HG02798 (cell line): Measurements from ENCODE around the gene SYMPK.
A peak's percentile ranks its signal among the peaks of the same experiment; 100 is the strongest.

ENCODE experiments used
- ATAC-seq: cut with Tn5 transposase; IDR thresholded peaks from one replicate; pipeline ENCODE4 v1.9.1; 2021; ENCODE audit warnings: mild to moderate bottlenecking; ENCODE audit not compliant: unreplicated experiment, poor library complexity

Gene SYMPK

DNA sequence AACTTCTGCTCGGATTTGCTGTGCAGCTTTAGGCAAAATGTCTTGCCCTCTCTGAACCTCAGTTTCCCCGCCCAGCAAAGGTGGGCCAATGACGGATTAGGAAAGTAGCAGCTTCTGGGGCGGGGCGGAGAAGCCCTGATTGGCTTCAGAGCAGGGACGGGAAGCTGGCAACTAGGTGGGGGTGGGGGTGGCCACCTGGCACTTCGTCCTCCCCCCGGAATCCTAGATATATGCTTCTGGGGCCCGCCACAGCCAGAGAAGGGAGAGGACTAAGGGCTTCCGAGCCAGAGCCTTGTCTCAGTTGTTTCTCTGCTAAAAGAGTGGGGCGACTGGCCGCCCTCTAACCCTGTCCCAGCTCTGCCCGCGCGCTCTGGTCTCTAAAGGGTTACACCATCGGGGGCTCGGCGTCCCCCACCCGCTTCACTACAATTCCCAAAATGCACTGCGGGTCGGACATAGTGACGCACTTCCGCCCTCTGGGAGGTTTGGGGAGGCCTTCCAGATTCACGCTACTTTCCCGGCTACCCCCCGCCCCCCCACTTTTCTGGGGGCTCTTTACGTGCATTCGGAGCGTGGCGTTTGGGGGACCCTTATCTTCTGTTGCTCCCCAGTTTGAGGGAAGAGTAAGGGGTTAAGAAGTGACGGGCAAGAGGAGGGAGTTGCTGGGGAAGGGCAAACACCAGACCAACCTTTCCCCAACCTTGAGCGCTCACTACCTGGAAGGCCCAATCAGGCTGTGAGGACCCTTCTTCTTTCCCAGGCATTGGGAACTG lies 23.7 kb upstream of the SYMPK start:
- ATAC-seq, result peak; percentile 55

DNA sequence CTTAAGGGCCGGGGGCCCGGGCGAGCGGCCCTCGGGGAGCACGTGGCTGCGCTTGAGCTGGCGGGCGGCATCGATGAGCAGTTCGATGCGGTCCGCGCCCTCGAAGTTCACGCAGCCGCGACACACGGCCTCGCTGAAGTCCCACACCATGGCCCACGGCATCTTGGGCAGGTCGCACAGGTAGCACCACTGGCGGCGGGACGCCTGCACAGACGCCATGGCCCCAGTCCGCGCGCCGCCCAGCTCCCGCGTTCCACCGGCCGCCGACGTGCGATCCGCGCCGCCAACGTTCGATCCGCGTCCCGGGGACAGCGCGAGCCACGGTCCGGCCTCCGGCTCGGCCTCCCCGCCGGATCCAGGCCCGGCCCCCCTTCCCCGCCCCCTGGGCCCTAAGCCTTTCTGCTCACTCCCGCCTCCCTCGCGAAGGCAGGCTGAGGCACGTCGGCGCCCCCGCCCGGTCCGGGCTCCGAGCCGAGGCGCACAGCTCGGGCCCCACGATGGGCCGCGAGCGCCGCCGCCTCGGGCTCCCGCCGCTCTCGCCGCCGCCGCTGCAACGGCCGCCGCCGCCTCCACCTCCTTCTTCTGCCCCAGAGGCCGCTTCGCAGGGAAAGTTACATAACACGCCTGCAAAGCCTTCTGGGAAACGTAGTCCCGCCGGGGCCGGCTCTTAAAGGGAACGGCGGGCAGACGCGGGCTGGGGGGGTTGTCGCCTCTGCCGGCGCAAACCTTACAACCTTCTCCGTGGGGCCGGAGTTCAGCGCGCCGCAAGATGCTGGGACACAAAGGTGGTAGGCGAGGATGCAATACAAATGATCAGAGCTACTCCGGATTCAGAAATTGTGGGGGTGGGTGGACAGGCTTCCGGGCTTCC lies 22.8 kb upstream of the SYMPK start, which contains the start of gene IRF2BP1:
Gene IRF2BP1, minus strand, starts transcription at position 586 of the 871 bp plus-strand sequence. Its CDS starts 367 bp downstream, at position 219.
- ATAC-seq, result peak; percentile 62

DNA sequence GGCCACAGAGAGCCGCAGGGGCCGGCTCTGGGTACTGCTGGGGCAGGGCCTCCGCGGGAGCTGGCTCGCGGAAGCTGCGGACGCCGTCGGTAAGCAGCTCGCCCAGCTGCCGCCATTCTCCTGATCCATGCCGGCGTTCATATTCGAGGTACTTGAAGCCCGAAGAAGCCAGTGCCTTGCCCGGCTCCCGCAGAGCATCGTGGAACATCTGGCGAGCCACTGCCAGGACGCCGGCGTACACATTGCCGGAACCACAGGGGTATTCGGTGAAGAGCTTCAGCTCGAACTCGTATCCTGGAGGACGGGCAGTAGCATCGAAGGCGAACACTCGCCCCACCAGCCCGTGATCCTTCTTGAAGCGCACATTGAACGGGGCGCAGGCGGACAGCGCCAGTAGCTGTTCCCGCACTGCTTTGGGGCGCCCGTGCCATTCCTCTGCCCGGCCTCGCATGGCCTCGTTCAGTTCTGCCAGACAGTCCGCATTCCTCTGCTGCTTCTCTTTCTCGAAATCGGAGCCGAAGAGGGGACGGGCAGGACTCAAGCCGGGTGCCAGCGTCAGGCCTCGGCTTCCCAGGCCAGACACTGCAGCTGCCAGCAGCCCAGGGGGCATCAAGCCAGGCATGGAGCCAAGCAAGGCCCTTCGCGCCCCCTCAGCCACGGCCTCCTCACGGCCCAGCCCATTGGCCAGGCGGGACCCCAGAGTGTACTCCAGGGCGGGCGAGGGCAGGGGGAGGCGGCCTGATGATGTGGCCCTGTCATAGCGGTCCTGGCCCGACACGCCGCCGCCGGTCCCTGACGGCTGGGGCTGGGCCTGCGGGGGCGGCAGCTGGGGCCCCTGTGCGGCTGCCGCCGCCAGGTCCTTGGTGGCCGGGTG lies 22.0 kb upstream of the SYMPK start:
- no peak for ATAC-seq

DNA sequence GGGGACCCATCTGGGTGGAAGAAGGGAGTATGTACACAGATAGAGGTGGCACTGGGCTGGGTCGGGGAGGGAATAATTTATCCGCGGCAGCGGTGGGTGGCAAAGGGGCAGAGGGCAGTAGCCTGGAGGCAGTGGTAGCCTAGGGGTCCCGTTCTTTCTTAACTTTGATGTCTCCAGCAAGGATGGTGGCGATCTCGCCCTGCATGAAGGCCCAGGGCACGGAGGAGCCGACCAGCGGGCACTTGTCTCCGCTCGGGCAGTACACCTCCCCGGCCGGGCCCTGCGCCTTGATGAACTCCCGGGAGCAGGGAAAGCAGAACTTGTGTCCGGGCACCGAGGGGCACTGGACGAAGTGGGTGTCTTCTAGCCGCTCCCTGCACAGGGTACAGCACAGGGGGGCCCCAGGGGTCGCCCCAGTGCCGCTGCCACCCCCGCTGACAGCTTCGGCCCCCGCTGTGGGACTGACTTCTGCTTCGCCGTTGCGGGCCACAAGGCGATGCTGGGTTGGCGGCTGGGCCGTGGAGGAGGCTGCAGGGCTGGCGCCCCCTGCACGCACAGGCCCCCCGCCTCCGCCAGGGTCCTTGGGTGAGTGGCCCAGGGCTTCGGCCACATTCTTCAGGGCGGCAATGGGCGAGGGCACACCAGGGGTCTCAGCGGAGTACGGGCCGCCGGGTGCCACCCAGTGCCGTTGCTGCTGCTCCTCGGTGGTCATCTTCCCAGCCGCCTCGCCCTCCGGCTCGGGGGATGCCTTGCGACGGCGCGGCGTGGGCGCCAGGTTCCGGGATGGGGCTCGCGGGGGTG lies 21.1 kb upstream of the SYMPK start:
- no peak for ATAC-seq

DNA sequence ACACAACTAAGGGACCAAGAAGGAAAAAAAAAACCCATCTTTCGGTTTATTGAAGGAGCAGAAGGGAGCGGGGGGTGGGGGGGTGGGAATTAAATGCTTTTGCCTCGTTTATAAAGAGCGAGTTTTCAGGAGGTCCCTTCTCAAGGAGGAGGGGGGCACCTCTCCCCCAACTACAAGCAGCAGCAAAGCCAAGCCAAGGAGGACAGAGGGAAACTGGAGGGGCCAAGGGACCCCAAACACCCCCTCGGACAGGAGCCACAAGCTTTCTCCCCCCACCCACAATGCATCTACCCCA lies 20.6 kb upstream of the SYMPK start:
- ATAC-seq, result no peak

DNA sequence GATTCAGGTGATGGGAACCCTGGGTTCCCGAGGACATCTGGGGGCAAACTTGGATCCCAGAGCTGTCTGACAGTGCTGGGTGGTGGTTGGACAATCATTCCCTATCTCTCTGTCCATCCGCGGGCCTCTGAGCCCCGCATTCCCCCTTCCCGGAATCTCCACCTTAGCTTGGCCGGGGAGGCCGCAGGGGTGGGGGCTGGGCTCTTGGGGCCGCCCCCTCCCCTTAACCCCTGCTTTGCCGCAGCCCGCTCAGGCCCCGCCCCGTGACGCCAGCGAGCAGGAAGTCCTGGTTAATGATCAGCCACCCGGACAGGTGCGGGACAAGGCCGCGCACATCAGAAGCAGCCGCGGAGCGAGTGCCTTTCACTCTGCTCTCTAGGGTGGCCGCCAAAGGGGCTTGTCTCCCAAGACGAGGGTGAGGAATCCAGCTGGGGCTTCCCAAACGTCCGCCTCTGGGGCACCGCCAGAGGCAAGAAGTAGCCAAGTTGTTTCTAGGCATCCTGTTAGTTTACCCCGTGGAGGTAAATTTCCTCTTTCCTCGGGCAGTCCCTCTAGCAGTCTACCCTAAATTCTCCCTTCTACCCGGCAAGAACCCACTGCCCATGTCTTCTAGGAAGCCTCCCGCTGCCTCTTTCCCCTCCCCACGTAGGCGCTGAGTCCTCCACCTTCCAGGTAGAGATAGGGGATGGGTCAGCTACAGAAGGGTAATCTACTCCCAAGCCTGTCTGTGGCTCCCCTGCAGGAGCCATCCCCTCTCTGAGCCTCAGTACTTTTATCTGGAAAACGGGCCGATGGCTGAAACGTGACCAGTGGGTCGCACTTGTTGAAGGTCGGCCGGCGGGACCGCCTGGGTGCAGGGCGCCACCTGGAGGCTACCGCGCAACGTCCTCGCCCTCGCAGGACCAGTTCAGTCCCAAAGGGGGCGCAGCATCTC lies 20.0 kb upstream of the SYMPK start:
- peak; percentile 27 for ATAC-seq

DNA sequence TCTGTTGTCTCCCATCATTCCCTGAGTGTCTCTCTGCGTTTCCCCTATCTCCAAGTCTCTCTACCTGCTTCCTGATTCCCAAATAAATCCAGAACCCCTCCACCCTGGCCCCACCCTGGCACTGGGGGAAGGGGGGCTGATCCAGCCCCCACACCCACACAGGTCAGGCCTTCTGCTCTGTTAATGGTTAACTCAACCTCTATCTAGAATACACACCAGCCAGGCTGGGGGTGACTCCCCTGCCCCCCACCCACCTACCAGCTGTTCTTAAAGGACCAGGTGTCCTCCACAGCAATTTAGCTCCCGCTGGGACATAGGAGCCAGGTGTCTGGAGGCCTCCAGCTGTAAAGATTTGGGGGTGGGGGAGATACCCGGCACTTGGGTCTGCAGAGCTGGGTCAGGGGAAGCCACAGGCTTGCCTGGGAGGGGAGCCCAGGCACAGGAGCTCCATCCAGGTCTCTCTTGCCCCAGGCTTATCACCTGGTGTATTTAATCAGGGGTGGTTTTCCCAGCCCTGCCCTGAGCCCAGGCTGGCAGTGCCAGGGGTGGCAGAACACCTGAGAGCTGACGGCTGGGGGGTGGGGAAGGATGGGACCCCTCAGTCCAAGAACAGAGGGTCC lies 19.1 kb upstream of the SYMPK start:
- ATAC-seq, result no peak

DNA sequence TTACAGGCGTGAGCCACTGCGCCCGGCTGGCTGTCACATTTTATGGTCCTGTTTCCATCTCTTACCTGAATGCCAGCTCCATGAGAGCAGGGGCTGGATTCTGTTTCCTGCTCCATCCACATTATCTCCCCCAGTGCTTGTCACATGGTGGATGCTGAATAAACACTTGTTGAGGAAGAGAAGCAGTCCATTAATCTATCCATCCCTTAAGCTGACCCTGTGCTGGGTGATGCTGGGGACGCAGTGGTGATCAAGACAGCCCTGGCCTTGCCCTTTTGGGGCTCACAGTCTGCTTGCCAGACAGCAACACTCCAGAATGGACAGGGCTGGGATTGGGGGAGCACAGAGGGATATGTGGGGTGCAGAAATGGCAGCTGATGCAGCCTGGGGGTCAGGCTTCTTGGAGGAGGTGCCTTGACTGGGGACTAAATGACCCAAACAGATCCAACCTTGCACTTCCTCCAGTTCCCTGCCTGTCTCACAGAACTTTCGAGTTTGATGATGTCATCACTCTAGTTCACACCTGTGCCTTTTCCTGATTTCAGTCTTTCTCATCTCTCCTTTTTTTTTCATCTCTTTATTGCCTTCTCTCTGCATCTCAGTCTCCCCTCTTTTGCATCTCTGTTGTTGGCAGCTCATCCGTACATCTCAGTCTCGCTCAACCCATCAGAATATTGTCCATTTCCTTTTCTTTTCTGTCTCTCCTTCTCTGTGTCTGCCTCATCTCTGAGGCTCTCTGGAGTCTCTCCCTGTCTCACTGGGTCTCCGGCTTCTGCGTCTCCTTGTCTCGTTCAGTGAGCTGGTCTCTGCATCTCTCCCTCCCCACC lies 18.3 kb upstream of the SYMPK start:
- no peak for ATAC-seq

DNA sequence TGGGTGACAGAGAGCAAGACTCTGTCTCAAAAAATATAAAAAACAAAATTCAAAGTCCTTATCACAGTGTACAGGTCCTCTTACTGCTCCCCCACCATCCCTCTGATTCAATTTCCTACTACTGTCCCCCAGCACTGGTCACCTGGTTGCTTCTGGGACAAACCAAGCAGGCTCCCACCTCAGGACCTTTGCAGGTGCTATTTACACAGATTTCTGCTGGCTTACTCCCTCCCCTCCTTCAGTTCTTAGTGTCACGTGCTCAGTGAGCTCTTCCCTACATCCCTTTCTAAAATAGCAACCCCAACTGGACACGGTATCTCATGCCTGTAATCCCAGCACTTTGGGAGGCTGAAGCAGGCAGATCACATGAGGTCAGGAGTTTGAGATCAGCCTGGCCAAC lies 17.0 kb upstream of the SYMPK start:
- ATAC-seq, result no peak

DNA sequence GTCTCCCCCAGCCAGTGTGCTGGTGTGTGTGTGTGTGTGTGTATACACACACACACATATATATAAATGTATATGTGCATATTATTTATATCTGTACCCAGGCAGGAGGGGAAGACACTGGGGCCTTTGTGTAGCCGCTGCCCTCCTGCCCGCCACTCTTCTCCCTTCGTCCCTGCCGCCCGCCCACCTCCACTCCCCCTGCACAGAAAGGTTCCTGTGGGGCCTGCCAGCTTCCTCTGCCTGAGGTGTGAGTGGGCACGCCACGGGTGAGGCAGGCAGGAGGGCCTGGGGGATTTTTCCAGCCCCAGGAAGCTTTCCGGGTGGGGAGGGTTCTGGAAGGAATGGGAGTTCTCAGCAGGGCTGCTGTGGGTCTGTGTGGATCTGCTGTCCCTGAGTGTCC lies 16.1 kb upstream of the SYMPK start:
- ATAC-seq, result no peak

DNA sequence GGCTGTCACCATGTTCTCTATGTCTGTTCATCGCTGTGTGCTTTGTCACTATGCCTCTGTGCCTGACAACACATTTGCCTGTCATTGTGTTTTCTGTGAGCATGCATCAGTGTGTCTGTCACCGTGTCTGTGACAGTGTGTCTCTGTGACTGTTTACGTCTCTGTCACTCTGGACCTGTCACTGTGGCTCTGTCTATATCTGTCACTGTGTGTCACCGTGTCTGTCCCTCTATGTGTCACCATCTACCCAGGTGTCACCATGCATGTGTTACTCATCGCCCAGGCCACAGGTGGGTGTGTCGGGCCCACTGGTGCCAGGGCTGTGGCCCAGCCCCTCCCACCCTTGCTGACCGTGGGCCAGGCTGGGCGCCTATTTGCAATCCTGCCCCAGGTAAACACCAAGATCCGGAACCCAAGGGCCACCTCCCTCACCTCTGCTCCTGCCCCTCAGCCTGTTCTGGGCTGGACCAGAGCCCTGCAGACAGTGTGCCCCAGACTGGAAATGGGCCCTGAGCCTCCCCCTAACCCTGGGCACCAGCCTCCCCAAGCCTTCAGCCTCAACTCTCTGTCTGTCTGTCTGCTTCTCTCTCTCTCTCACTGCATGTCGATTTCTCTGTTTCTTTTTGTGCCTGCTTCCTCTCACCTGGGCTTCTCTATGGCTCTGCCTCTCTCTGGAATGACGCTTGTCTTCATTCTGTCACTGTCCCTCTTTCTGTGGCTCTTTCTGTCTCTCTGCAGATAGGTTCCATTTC lies 15.3 kb upstream of the SYMPK start:
- ATAC-seq, result no peak

DNA sequence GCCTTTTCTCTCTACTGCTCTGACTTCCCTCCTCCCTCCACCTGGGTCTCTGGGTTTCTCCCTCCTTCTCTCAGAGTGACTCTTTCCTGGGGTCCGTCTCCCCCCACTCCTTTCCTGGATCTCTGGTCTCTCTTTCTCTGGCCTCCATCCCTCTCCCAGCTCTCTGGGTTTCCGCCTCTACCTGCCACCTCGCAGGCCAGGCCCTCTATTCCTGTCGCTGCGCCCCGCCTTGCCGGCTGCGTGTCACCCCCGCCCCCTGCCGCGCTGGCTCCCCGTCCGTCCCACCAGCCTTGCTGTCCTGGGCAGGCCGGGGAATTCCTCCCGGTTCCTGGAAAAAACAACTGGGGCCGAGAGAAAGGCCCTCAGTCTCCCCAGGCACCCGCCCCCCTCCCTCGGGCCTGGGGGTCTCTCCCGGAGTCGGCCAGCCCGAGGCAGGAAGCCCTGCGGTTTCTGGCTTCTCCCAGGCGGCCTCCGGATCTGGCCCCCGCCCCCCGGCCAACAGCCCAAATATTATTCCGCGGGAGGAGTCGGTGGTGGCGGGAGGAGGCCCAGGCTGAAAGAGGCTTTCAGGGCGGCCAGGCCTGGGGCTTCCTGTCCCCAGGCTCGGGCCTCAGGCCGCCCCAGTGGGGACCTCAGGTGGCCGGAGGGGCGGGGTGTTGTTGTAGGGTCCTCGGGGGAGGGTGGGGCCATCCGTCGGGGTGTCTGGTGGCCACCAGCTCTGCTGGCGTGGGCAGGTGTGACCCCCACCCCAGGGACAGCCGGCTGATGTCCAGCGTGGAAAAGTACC lies 13.7 kb upstream of the SYMPK start:
- no peak for ATAC-seq

DNA sequence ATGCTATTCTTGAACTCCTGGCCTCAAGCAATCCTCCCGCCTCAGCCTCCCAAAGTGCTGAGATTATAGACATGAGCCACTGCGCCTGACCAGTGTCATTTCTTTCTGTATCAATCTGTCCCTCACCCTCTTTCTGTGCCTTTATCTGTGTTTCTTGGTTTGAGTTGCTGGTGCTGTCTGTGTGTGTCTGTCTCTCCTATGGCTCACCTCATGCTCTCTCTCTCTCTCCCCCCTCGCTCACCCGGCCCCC lies 13.1 kb upstream of the SYMPK start:
- ATAC-seq, result no peak

DNA sequence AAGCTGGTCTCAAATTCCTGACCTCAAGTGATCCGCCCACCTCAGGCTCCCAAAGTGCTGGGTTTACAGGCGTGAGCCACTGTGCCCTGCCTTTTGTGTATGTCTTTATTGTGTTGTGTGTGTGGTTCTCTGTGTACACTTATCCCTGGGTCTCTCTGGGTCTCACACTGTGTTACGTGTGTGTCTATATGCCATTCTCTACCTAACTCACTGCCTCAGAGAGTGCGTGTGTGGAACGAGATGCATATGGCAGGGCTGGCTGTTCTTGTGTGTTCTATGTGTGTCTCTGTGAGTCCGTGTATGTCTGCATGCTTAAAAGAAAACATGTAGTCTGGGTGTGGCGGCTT lies 11.6 kb upstream of the SYMPK start:
- no peak for ATAC-seq

DNA sequence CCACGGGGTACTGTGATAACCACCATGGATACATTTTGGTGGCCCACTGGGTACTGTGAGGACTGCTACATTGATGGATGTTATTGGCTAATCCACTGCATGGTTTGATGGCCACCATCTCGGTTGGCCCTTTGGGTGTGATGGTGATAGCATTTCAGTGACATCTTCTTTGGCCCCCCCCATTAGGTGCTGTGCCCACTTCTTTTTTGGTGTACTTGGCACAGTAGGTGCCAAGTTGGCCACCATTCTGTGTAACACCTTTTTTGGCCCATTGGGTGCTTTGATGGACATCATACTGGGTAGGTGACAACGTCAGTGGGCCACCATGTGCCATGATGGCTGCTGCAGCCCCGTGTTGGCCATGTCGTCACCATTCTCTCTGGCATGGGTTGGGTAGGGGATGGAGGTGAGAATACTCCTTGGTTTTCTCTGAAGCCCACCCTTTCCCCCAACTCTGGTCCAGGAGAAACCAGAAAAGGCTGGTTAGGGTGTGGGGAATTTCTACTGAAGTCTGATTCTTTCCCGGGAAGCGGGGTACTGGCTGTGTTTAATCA lies 10.3 kb upstream of the SYMPK start:
- no peak for ATAC-seq
